ENCODE measurements around the gene FSTL5. TPM values are rescaled to one million over a fixed set of nuclear protein-coding genes. Genes with fewer than 3 reads are reported as not detected.

FSTL5 gene
- total and polyA plus RNA-seq, 10 of the 15 experiments (the other 5 are each of a cell fraction or from before 2014, with no cell fraction given), result 0.04 to 2.4 (median 0.08) TPM; not detected in 4

DNA sequence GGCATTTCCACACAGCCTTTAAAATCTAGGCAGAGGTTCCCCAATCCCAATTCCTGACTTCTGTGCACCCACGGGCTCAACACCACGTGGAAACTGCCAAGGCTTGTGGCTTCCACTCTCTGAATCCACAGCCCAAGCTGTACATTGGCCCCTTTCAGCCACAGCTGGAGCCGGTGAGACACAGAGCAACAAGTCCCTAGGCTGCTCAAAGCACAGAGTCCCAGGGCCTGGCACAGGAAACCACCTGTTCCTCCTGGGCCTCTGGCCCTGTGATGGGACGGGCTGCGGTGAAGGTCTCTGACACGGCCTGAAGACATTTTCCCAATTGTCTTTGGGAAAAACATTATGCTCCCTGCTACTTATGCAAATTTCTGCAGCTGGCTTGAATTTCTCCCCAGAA is 500.0 kb downstream of the FSTL5 start:
- Histone ChIP-seq H3K9me3 (replicated peaks; ENCODE audit: control insufficient read depth, insufficient read depth, low read length) (no peaks in the 10 kb centered on the region), H3K27me3 (replicated peaks in 1 of 2; ENCODE audit: control insufficient read depth in 2 of 2, insufficient read depth in 2 of 2, low read length in 1 of 2) (no peaks in the 10 kb centered on the region), H3K79me2 (ENCODE audit: control insufficient read depth, insufficient read depth, low read length) (no peaks in the 10 kb centered on the region), H4K20me1 (ENCODE audit: control insufficient read depth, insufficient read depth) (no peaks in the 10 kb centered on the region), H2AFZ (ENCODE audit: control insufficient read depth, low read depth, low read length) (no peak overlapping the region), H3K27ac (ENCODE audit: control insufficient read depth, insufficient read depth) (no peak overlapping the region), H3K9ac (ENCODE audit: control insufficient read depth, insufficient read depth, low read length) (no peak overlapping the region), H3K4me2 (ENCODE audit: control insufficient read depth, insufficient read depth) (no peak overlapping the region), H3K4me3 (no peak overlapping the region), H3K4me1 (ENCODE audit: control insufficient read depth, insufficient read depth, low read length) (no peaks in the 10 kb centered on the region), H3K36me3 (ENCODE audit: control insufficient read depth in 2 of 2, insufficient read depth in 2 of 2, low read length in 1 of 2) (no peaks in the 10 kb centered on the region)
- WGBS (ENCODE audit: insufficient coverage, insufficient replicate concordance, low lambda C conversion rate, missing lambda C conversion rate), result 50% methylated on average over 6 of the region's 6 CpGs
- ChIA-PET RAD21 (ENCODE audit: unreplicated experiment) (no interaction called here), CTCF (interaction anchor here (0.6 to 1.0 kb wide), 2 partner anchors 19 to 345 kb away, joined by 3 read pairs; no protein-coding TSS in a partner anchor), SMC1A (ENCODE audit: uncharacterized antibody, unreplicated experiment) (no interaction called here), POLR2A (no interaction called here)
- ATAC-seq (0 out of 3 replicates have a peak, but pooled peaks have one; percentile 21), DNase-seq (ENCODE audit: low read depth, low spot score) (no peak), FAIRE-seq (no peak)
- no TSS peak for BruUV-seq (replicated peaks)
- in situ Hi-C loops (cut with MboI), result no loop called here
- TF ChIP-seq, protein P1, sequence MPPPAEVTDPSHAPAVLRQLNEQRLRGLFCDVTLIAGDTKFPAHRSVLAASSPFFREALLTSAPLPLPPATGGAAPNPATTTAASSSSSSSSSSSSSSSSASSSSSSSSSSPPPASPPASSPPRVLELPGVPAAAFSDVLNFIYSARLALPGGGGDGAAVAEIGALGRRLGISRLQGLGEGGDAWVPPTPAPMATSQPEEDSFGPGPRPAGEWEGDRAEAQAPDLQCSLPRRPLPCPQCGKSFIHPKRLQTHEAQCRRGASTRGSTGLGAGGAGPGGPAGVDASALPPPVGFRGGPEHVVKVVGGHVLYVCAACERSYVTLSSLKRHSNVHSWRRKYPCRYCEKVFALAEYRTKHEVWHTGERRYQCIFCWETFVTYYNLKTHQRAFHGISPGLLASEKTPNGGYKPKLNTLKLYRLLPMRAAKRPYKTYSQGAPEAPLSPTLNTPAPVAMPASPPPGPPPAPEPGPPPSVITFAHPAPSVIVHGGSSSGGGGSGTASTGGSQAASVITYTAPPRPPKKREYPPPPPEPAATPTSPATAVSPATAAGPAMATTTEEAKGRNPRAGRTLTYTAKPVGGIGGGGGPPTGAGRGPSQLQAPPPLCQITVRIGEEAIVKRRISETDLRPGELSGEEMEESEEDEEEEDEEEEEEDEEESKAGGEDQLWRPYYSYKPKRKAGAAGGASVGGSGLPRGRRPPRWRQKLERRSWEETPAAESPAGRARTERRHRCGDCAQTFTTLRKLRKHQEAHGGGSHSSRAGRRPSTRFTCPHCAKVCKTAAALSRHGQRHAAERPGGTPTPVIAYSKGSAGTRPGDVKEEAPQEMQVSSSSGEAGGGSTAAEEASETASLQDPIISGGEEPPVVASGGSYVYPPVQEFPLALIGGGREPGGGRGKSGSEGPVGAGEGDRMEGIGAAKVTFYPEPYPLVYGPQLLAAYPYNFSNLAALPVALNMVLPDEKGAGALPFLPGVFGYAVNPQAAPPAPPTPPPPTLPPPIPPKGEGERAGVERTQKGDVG (CRISPR knock-in tag; IDR thresholded peaks at IDR 0.05), result no peak
- TF ChIP-seq NR2F1 (conservative IDR thresholded peaks at IDR 0.05) (no peak), E2F8 (IDR thresholded peaks at IDR 0.05; ENCODE audit: low read depth, partially characterized antibody) (no peak), POLR2AphosphoS2 (IDR thresholded peaks at IDR 0.05; ENCODE audit: low read depth, low read length) (no peak), IKZF1 (conservative IDR thresholded peaks at IDR 0.05) (no peak), MTA3 (IDR thresholded peaks at IDR 0.05; ENCODE audit: borderline replicate concordance, low read length) (no peak), CHD1 (IDR thresholded peaks at IDR 0.05; ENCODE audit: low read depth, low read length) (no peak), SUPT20H (IDR thresholded peaks at IDR 0.05; ENCODE audit: borderline replicate concordance, control insufficient read depth, low read depth, low read length) (no peak)
- intact Hi-C loops (cut with micrococcal nuclease; ENCODE audit: unreplicated experiment), result no loop called here

Data from GM12878 (cell line).